IPS DF 4.7 (cell line): Measurements from ENCODE around the gene ZGPAT.

Experiments
- DNase-seq: peaks from one replicate; pipeline ENCODE4 v3.0.0-alpha.2; 2013; ENCODE audit warnings: low spot score; ENCODE audit errors: extremely low read depth

Gene ZGPAT

DNA sequence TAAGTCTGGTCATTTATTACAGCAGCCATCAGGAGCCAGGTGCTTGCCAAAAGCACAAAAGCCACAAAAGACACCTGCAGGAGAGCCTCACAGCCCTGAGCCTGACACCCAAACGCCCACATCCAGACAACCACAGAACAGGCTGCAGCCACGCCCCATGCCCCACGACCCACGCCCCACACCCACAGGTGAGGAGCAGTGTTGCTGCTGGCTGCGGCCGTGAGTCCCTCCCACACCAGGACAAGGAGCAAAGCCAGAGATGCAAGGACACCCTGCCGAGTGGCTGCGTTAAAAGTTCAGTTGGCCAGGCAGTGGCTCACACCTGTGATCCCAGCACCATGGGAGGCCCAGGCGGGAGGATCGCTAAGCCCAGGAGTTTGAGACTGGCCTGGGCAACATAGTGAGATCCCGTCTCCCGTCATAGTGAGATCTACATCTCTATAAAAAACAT lies 74.7 kb downstream of the ZGPAT start:
- DNase-seq = no peak

DNA sequence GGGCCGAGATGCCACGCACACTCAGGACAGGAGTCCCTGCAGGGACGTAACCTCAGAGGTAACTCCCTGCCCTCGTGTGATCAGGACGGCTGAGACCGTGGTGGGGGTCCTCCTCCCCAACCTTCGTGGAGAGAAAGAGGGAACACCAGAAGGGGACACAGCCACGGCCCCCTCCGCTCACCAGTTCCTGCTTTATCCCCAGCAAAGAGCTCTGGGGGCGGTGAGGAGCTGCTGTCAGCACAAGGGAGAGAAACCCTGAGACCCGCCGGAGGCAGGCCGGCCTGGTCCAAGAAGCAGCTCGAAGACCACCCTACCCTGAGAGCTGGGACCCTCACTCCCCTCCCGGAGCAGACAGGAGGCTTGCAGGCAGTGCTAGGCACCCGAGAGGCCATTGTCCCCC lies 76.1 kb downstream of the ZGPAT start:
- DNase-seq = no peak

GRCh38 chr20:63785691-63786131 lies 77.9 kb downstream of the ZGPAT start:
- no peak for DNase-seq
